IPS-18c (cell line): ENCODE measurements around the gene NTNG2.

ENCODE experiments used
- H3K4me3 ChIP-seq: 2 replicates; pipeline ENCODE4 v1.7.0; 2013; ENCODE audit warnings: low read depth, mild to moderate bottlenecking, low read length, moderate library complexity; ENCODE audit not compliant: insufficient read depth
- H3K9me3 ChIP-seq: one replicate; pipeline ENCODE4 v1.6.1; 2013; ENCODE audit warnings: mild to moderate bottlenecking, low read length, moderate library complexity; ENCODE audit not compliant: control insufficient read depth, insufficient read depth

Gene NTNG2

DNA sequence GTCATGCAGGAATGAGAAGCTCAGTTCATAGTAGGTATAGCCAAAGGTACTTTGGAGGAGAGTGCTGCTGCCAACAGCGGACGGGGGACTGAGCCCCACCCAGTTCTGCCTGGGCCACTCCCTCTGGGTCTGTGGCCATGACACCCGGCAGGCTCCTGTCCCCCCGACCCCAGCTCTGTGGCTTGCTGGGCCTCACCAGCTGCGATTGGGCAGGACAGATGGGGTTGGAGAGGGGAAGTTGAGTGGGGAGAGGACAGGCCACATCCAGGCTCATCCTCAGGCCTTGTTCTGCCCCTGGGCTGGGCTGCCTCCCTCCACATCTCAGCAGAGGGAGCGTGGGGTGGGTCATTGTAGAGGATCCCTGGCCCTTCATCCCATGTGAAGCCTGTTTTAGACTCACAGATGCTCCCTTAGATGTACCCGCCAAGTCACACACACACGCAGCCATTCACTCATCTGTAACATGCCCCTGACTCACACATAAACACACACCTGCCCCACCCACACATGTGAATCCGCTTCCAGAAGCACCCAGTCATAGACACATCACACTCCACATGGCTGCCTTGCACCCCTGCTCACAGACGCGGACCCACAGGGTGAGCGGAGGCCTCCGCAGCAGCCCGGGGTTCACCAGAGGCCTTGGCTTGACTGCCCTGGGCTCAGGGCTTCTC lies 48.8 kb downstream of the NTNG2 start:
- Histone ChIP-seq H3K9me3 (no peaks in the 10 kb centered on the region), H3K4me3 (no peak overlapping the region)

DNA sequence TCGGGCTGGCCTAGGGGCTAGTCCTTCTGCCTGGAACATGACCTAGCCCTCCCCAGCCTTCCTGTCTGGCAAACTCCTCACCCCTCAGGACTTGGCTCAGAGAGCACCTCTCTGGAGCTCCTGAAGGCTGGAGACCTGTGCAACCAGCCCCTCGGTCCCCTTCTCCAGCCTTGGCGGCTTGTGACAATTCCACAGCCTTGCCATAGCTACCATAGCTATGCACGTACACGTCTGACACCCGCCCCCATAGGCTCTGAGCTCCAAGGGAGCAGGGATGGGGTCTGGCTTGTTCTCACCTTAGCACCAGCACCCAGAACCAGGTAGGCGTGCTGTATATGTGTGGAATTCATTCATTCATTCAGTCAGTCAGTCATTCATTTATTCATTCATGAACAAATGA lies 49.7 kb downstream of the NTNG2 start:
- no peaks in the 10 kb centered on the region for H3K9me3 ChIP-seq
- no peak overlapping the region for H3K4me3 ChIP-seq

DNA sequence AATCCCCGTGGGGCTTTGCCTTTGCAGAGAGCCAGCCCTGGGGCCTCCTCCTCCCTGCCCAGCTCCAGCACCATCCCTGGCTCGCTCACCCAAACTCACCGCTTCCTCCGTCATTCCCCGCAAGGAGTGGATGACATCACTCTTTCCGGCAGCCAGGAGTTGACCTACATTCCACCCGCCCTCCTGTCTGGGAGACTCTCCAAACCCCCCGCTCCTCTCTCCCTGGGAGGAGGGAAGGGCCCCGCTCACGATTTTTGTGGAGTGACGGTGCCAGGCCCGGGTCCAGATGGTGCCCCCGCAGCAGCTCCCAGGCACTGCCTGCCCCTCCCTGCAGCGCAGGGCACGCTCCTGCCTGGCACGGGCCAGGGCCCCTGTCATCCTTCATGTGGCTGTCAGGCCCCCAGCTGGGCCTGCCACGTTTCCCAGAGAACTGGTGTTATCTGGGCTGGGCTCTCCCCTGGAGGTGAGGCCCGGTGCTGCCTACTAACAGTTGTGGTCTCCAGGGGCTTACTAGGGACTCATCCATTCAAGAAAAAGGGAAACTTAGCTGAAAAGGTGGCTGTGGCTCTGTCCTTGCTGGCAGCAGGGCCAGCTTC lies 52.3 kb downstream of the NTNG2 start:
- H3K4me3 ChIP-seq, result no peak overlapping the region
- no peaks in the 10 kb centered on the region for H3K9me3 ChIP-seq

DNA sequence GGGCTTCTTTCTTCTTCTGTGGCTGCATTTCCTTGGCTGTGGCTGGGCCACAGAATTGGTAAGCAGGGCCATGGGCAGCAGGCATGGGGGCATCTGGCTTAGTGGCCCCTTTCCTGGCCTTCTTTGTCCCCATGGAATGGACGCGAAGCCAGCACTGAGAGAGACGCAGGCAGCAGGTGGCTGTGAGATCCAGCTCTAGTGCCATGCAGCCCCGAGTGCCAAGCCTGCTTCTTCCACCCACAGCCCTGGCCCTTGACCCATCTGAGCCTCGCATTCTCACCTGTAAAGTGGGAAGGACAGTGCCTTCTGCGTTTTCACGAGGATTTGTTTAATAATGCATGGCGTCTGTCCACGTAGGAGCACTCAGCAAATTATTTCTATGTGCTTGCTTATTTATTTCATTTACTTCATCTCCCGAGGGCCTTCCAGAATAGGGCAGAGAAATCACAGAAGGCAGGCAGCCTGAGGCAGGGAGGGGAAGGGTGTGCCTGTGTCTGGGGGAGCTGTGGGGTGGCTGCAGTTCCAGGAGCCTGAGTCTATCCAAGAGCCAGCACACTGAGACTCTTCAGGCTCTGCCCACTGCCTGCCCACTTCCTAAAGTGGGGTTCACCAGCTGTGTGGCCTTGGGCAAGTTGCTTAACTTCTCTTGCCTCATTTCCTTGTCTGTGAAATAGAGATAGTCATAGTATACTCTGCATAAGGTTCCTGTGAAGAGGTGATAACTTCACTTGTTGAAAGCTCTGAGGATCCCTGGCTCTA lies 55.2 kb downstream of the NTNG2 start:
- Histone ChIP-seq H3K9me3 (no peaks in the 10 kb centered on the region), H3K4me3 (no peak overlapping the region)

DNA sequence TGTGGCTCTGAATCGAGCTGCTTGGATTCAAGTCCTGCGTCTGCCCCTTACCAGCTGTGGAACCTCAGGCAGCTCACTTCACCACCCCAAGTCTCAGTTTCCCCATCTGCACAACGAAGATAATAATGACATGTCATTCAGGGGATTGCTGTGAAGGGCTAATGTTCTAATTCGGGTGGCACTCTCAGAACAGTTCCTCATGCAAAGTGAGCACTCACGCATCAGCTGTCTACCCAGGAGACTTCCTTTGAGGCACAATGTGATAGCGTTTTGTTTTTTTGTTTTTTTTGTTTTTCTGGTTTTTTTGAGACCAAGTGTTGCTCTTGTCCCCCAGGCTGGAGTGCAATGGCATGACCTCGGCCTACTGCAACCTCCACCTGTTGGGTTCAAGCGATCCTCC lies 56.4 kb downstream of the NTNG2 start:
- H3K4me3 ChIP-seq, result no peak overlapping the region
- no peaks in the 10 kb centered on the region for H3K9me3 ChIP-seq

DNA sequence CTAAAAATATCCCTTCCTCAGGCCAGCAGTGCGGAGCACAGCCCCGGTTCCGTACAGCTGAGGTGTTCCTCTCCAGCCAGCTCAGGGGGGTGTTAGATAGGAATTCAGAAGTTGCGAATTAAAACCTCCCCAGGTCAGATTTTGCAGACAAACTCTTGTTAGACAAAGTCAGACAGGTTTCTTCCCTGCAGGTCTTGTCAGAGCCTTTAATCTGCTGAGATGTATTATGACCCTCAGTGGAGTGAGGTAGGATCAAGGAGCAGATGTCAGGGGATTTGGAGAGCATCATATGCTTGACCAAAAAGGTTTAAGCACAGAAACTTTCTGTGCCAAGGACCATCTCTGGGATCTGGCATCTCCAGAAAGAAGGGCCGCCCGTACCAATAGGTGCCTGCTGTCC lies 60.1 kb downstream of the NTNG2 start:
- no peaks in the 10 kb centered on the region for H3K9me3 ChIP-seq
- no peak overlapping the region for H3K4me3 ChIP-seq

DNA sequence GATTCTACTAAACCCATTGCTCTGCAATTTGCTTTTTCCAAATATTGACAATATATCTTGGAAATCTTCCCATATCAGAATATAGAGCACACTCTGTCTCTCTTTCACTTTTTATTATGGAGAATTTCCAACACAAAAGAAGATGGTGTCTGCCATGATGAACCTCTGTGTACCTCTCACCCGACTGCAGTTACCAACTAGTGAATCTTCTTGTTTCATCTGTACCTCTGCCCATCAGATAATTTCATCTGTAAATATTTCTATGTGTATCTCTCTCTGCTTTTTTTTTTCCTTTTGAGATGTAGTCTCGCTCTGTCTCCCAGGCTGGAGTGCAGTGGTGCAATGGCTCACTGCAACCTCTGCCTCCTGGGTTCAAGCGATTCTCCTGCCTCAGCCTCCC lies 62.8 kb downstream of the NTNG2 start:
- Histone ChIP-seq H3K9me3 (no peaks in the 10 kb centered on the region), H3K4me3 (no peak overlapping the region)

DNA sequence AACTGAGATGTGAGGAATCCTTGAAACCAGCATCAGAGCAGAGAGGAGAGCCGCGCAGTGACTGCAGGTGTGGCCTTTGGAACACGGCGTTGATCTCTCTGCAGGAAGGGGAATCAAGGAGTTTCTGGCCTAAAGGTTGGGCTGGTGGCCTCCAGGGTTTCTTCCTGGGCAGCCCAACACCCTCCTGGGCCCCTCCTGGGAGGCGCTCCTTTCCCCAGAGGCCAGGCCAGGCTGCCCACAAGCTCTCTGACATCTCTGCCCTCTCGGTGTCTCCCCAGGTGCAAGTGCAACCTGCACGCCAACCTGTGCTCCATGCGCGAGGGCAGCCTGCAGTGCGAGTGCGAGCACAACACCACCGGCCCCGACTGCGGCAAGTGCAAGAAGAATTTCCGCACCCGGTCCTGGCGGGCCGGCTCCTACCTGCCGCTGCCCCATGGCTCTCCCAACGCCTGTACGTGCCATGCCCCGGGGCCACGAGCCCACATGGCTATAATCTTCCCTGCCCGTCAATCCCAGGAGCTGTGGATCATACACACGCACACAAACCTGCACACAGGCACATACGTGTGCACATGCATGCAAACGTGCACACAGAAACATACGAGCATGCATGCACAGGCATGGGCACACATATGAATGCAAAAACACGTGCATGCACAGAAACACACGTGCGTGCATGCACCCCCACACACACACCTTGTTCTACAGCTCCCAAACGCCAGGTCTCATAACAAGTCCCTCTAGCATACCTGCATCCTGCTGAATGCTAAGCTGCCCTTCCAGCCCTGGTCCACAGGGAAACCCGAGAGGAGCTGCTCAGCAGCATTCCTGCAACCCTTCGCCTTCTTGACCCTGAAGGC lies 64.9 kb downstream of the NTNG2 start:
- Histone ChIP-seq H3K4me3 (no peak overlapping the region), H3K9me3 (no peaks in the 10 kb centered on the region)

DNA sequence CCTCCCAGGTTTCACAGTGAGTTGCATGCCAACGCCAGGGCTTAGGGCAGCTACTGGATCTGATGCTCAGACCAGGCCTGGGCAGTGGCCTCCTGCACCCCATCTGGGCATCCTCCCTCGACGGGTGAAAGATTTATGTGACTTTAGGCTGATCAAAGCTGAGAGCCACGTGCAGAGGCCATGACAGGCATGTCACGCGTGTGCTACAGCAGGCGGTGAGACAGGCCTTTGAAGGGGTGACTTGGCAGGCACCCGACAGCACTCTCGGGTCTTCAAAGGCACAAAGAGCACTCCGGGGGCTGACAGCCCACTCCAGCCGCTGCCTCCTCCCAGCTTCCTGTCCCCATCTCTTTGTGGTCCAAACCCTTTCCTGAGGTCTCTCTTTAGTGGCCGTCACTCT lies 66.2 kb downstream of the NTNG2 start:
- no peaks in the 10 kb centered on the region for H3K9me3 ChIP-seq
- no peak overlapping the region for H3K4me3 ChIP-seq

DNA sequence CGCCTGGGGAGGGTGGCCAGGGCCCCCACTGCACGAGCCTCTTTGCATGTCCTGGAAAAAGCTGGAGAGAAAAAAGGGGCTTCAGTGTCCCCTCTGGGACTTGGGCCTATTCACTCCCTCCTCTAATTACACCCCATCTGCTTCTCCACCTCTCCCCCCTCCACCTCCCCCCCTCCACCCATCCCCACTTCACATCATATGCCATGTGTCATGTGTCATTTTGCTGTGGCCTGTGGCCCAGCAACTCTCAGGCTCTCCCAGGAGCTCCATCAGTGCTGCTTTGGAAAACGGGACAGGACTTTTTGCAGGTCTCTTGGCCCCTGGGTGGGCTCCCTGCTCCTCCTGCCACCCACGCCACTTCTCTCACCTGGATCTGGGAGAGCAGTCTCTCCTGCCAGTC lies 68.7 kb downstream of the NTNG2 start:
- Histone ChIP-seq H3K9me3 (no peaks in the 10 kb centered on the region), H3K4me3 (no peak overlapping the region)

DNA sequence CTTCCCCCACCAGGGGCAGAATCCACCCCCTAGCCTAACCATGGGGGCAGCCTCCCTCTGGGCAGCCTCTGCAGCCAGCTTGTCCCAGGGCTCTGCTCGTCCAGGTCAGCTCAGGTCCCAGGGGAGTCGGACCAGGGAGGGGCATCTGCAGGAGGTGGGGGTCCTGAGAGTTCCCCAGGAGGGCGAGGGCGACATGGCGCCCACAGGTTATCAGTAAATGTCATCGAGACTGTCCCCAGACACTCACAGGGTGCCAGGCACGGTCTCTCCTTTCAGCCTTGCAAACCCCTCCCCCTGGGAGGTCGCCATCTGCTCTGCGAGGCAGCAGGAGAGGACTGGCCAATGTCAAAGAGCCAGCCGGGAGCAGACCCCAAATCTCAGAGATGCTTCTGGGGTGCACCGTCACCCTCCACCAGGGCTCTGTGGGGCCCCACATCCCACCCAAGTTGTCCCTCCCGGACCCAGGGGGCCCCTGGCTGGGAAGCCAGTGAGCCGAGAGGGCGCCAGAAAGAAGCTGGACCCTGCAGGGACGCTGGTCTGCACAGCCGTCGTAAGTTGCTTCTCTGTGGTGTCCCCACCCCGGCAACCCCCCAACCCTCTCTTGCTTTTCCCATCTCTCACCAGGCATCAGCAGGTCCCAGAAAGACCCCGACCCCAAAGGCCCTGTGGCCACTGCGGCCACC lies 69.3 kb downstream of the NTNG2 start:
- Histone ChIP-seq H3K4me3 (no peak overlapping the region), H3K9me3 (no peaks in the 10 kb centered on the region)

DNA sequence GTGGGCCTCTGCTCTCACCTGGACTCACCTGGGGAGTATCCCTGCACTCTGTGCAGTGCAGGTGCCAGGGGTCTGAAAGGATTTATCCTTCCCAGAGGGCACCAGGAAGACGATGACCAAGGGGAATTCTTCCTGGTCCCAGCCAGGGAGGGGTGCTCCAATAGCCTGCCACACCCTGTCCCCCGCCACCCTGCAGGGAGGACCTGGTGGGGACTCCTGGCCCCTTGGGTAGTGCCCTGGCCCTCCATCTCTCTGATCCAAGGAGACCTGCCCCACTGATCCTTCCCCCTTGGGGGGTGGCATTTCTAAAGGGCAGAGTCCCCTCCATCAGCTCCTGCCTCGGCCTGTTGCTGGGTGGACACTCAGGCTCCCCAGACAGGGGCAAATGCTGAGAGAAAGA lies 70.7 kb downstream of the NTNG2 start:
- Histone ChIP-seq H3K4me3 (no peak overlapping the region), H3K9me3 (no peaks in the 10 kb centered on the region)

DNA sequence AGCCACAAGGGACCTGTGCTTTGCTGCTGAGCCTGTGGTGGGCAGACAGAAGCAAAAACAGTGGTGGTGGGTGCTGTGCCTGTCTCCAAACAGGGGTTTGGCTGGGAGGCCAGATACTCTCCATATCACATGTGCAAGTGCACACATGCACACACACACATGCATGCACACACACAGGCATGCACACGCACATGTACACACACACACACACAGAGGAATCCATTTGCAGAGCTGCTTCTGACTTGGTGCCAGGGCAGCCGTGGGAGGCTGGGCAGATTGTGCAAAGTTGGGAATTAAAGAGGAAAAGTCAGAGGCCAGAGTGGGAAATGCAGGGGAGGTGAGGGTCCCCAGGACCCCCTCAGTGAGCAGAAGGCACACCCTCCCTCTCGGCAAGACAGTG lies 71.3 kb downstream of the NTNG2 start:
- Histone ChIP-seq H3K9me3 (no peaks in the 10 kb centered on the region), H3K4me3 (no peak overlapping the region)

DNA sequence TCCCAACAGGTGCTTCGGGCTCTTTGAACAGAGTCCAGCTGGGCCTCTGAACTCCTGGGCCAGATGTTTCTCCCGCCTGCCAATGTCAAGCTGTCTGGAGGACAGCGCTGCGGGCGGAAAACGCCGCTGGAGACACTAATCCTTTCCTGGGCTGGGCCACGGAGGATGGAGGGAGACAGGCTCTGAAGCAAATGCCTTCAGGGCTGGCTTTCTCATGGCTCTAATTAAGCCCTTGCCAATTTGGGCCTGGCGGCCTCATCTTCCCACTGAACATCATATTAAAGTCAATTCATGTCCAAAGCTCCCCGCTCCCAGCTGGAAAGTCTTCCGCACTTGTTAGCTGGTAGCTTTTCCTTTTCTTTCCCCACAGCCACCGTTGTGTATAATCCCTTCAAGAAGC lies 72.7 kb downstream of the NTNG2 start:
- H3K4me3 ChIP-seq, result no peak overlapping the region

DNA sequence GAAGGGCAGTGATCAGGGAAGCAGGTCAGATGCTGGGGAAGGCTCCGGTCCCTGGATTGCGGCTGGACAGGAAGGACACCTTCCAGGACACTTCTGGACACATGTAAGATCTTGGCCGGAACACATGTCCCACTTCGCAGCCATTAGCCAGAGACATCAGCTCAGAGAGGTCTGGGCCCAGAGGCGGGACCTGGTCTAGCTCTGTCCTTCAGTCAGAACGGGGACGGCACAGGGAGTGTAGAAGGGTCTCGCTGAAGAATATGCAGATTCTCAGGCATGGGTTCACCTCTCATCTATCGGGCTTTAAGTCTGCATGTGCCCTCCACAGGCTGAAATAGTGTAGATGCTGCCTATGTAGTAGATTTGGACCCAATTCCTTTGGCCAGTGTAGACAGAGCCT lies 73.3 kb downstream of the NTNG2 start:
- no peak overlapping the region for H3K4me3 ChIP-seq
- H3K9me3 ChIP-seq, result no peaks in the 10 kb centered on the region

More for the DNA sequence above, 72.7 kb downstream of the NTNG2 start:
- H3K9me3 ChIP-seq, result no peaks in the 10 kb centered on the region

DNA sequence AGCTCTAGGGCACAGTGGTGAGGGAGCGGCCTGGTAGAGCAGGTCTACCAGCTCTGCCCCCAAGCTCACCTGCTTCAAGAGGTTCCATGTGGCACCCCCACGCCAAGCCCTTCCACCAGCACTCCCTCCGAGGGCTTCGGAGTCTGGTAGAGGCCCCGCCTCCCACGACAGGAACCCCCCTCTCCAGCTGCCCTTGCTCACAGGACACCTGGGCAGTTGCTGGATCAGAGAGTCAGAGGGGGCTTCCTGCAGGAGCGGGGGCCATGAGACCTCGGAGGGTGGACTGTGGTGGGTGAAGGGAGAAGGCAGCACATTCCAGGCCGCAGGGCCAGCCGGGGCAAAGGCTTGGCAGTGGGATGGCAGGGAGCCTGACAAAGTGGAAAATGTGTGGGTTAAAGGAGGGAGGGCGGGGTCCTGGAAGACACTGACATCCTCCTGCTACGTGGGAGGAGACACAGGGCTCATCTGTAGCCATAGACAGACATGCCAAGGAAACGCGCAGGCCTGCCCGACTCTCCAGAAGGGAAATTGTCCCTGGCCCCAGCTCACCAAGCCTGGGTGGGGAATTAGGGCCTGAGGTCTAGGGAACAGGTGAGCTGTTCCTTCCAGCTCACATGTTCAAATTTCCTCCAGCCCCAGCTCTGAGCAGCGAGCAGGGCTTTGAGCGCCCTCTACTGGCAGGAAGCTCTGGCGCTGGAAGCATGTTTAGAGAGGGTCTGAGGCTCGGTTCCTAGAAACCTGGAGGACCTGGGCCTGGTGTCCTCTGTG lies 74.2 kb downstream of the NTNG2 start:
- Histone ChIP-seq H3K4me3 (no peak overlapping the region), H3K9me3 (no peaks in the 10 kb centered on the region)
